ENCODE measurements around the gene LRMDA. TPM values are rescaled to one million over a fixed set of nuclear protein-coding genes. Genes with fewer than 3 reads are reported as not detected.
A peak's percentile ranks its signal among the peaks of the same experiment; 100 is the strongest.

Gene LRMDA
- total and polyA plus RNA-seq, 2 of the 13 experiments (the other 11 are each of a cell fraction or from before 2014, with no cell fraction given) = 13.4 to 22.0 TPM

DNA sequence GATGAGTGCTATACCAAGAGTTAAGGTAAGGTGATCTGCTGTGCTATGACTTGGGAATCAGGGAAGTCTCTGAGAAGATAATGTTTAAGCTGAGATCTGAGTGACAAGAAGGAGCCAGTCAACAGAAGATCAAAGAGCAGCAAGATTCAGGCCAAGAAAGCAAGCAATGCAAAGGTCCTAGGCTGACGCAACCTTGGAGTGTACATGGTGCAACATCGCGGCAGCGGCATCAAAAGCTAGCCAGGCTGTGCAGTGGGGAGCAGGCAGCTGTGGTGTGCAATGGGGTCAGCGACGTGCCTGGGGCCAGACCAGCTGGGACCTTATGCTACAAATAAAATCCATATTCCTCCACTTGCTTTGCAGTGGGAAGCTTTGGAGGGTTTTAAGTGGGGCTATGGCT lies 324.1 kb downstream of the LRMDA start (continued):
- TF ChIP-seq UBTF (CRISPR knock-in tag; IDR thresholded peaks at IDR 0.05) (no peak), PHF21A (CRISPR knock-in tag; IDR thresholded peaks at IDR 0.05) (no peak), ZNF775 (CRISPR knock-in tag; IDR thresholded peaks at IDR 0.05; ENCODE audit: borderline replicate concordance) (no peak), RARA (CRISPR knock-in tag; IDR thresholded peaks at IDR 0.05) (peak; percentile 86), ZBTB20 (CRISPR knock-in tag; IDR thresholded peaks at IDR 0.05; ENCODE audit: borderline replicate concordance, low read depth) (no peak), ZNF34 (CRISPR knock-in tag; IDR thresholded peaks at IDR 0.05; ENCODE audit: borderline replicate concordance) (no peak), ZMAT3 (CRISPR knock-in tag; conservative IDR thresholded peaks at IDR 0.05) (0 out of 2 replicates have a peak, but pooled peaks have one; percentile 48), ZNF451 (CRISPR knock-in tag; IDR thresholded peaks at IDR 0.05) (no peak), ZBTB7B (CRISPR knock-in tag; IDR thresholded peaks at IDR 0.05) (peak; percentile 73; the same call in 1 of the 2 replicates), HNF4A (CRISPR knock-in tag; IDR thresholded peaks at IDR 0.05) (peak; percentile 96), NBN (conservative IDR thresholded peaks at IDR 0.05) (no peak), ZNF414 (CRISPR knock-in tag; IDR thresholded peaks at IDR 0.05) (peak; percentile 54; the same call in 1 of the 2 replicates), ZNF101 (CRISPR knock-in tag; IDR thresholded peaks at IDR 0.05; ENCODE audit: borderline replicate concordance, low read depth) (no peak)
- TF ChIP-seq, protein P1, sequence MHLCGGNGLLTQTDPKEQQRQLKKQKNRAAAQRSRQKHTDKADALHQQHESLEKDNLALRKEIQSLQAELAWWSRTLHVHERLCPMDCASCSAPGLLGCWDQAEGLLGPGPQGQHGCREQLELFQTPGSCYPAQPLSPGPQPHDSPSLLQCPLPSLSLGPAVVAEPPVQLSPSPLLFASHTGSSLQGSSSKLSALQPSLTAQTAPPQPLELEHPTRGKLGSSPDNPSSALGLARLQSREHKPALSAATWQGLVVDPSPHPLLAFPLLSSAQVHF (CRISPR knock-in tag; IDR thresholded peaks at IDR 0.05) = no peak
- TF ChIP-seq, protein P2, sequence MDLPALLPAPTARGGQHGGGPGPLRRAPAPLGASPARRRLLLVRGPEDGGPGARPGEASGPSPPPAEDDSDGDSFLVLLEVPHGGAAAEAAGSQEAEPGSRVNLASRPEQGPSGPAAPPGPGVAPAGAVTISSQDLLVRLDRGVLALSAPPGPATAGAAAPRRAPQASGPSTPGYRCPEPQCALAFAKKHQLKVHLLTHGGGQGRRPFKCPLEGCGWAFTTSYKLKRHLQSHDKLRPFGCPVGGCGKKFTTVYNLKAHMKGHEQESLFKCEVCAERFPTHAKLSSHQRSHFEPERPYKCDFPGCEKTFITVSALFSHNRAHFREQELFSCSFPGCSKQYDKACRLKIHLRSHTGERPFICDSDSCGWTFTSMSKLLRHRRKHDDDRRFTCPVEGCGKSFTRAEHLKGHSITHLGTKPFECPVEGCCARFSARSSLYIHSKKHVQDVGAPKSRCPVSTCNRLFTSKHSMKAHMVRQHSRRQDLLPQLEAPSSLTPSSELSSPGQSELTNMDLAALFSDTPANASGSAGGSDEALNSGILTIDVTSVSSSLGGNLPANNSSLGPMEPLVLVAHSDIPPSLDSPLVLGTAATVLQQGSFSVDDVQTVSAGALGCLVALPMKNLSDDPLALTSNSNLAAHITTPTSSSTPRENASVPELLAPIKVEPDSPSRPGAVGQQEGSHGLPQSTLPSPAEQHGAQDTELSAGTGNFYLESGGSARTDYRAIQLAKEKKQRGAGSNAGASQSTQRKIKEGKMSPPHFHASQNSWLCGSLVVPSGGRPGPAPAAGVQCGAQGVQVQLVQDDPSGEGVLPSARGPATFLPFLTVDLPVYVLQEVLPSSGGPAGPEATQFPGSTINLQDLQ (CRISPR knock-in tag; IDR thresholded peaks at IDR 0.05) = no peak
- TF ChIP-seq, protein P3, sequence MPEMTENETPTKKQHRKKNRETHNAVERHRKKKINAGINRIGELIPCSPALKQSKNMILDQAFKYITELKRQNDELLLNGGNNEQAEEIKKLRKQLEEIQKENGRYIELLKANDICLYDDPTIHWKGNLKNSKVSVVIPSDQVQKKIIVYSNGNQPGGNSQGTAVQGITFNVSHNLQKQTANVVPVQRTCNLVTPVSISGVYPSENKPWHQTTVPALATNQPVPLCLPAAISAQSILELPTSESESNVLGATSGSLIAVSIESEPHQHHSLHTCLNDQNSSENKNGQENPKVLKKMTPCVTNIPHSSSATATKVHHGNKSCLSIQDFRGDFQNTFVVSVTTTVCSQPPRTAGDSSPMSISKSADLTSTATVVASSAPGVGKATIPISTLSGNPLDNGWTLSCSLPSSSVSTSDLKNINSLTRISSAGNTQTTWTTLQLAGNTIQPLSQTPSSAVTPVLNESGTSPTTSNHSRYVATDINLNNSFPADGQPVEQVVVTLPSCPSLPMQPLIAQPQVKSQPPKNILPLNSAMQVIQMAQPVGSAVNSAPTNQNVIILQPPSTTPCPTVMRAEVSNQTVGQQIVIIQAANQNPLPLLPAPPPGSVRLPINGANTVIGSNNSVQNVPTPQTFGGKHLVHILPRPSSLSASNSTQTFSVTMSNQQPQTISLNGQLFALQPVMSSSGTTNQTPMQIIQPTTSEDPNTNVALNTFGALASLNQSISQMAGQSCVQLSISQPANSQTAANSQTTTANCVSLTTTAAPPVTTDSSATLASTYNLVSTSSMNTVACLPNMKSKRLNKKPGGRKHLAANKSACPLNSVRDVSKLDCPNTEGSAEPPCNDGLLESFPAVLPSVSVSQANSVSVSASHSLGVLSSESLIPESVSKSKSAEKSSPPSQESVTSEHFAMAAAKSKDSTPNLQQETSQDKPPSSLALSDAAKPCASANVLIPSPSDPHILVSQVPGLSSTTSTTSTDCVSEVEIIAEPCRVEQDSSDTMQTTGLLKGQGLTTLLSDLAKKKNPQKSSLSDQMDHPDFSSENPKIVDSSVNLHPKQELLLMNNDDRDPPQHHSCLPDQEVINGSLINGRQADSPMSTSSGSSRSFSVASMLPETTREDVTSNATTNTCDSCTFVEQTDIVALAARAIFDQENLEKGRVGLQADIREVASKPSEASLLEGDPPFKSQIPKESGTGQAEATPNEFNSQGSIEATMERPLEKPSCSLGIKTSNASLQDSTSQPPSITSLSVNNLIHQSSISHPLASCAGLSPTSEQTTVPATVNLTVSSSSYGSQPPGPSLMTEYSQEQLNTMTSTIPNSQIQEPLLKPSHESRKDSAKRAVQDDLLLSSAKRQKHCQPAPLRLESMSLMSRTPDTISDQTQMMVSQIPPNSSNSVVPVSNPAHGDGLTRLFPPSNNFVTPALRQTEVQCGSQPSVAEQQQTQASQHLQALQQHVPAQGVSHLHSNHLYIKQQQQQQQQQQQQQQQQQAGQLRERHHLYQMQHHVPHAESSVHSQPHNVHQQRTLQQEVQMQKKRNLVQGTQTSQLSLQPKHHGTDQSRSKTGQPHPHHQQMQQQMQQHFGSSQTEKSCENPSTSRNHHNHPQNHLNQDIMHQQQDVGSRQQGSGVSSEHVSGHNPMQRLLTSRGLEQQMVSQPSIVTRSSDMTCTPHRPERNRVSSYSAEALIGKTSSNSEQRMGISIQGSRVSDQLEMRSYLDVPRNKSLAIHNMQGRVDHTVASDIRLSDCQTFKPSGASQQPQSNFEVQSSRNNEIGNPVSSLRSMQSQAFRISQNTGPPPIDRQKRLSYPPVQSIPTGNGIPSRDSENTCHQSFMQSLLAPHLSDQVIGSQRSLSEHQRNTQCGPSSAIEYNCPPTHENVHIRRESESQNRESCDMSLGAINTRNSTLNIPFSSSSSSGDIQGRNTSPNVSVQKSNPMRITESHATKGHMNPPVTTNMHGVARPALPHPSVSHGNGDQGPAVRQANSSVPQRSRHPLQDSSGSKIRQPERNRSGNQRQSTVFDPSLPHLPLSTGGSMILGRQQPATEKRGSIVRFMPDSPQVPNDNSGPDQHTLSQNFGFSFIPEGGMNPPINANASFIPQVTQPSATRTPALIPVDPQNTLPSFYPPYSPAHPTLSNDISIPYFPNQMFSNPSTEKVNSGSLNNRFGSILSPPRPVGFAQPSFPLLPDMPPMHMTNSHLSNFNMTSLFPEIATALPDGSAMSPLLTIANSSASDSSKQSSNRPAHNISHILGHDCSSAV (CRISPR knock-in tag; IDR thresholded peaks at IDR 0.05; ENCODE audit: borderline replicate concordance) = no peak

All from HepG2 (cell line).